WTC11 (cell line): ENCODE measurements around the gene TTLL5. TPM values are rescaled to one million over a fixed set of nuclear protein-coding genes. Genes with fewer than 3 reads are reported as not detected.

ENCODE experiments used
- ATAC-seq: fragments of 200-7000 bp; cut with Tn5 transposase; 2 replicates; pipeline ENCODE4 v1.10.0; 2021; ENCODE audit warnings: mild to moderate bottlenecking, moderate library complexity
- CTCF ChIA-PET: fragments of 300-600 bp; sonication (Branson Sonifier 250); formaldehyde crosslinking; loops from one replicate; lab custom pipeline; 2021; ENCODE audit warnings: antibody characterized with exemption; lab: Charles Lee
- POLR2A ChIA-PET: fragments of 350-600 bp; sonication (Branson Sonifier 250); formaldehyde crosslinking; loops from one replicate; lab custom pipeline; 2021; ENCODE audit warnings: antibody characterized with exemption; lab: Charles Lee
- DNase-seq: peaks from one replicate; pipeline ENCODE4 v3.0.0; 2021; ENCODE audit warnings: low spot score
- H3K27ac Mint-ChIP-seq: 2 replicates; pipeline ENCODE4 v1.8.0; 2021; ENCODE audit warnings: mixed read lengths
- H3K27me3 Mint-ChIP-seq: 2 replicates; pipeline ENCODE4 v1.8.0; 2021; ENCODE audit warnings: low read depth, mild to moderate bottlenecking, moderate library complexity, mixed read lengths
- H3K36me3 Mint-ChIP-seq: 2 replicates; pipeline ENCODE4 v1.8.0; 2021; ENCODE audit warnings: mixed read lengths
- H3K4me1 Mint-ChIP-seq: 2 replicates; pipeline ENCODE4 v1.8.0; 2022; ENCODE audit warnings: mixed read lengths
- H3K4me3 Mint-ChIP-seq: 2 replicates; pipeline ENCODE4 v1.8.0; 2021; ENCODE audit warnings: mild to moderate bottlenecking, moderate library complexity, mixed read lengths
- H3K9me3 Mint-ChIP-seq: 2 replicates; pipeline ENCODE4 v1.8.0; 2021; ENCODE audit warnings: mixed read lengths
- ETV6 ChIP-seq: sonication (generic); formaldehyde crosslinking; IDR thresholded peaks from 2 replicates; pipeline ENCODE4 v1.8.1; 2022; ENCODE audit warnings: mild to moderate bottlenecking, missing genetic modification reagents
- GTF2I ChIP-seq: fragments of 250-450 bp; sonication (Bioruptor Pico); conservative IDR thresholded peaks from 2 replicates; pipeline ENCODE4 v1.4.0; 2021; ENCODE audit warnings: mild to moderate bottlenecking
- SOX15 ChIP-seq: fragments of 250-450 bp; sonication (Bioruptor Pico); IDR thresholded peaks from 2 replicates; pipeline ENCODE4 v1.9.0; 2021; ENCODE audit warnings: mild to moderate bottlenecking
- ZNF121 ChIP-seq: sonication (generic); formaldehyde crosslinking; IDR thresholded peaks from 2 replicates; pipeline ENCODE4 v1.8.0; 2023; ENCODE audit warnings: missing genetic modification reagents
- total RNA-seq: library from RNA; stranded (reverse); gene quantifications from 3 replicates; pipeline ENCODE4 v1.2.3, GENCODE V29; 2021
- TF ChIP-seq, protein P1 (sequence below): sonication (generic); formaldehyde crosslinking; IDR thresholded peaks from 2 replicates; pipeline ENCODE4 v1.8.1; 2023; ENCODE audit warnings: mild to moderate bottlenecking, missing genetic modification reagents, borderline replicate concordance
- TF ChIP-seq, protein P2 (sequence below): sonication (generic); formaldehyde crosslinking; IDR thresholded peaks from 2 replicates; pipeline ENCODE4 v1.8.0; 2023; ENCODE audit warnings: missing genetic modification reagents
- TF ChIP-seq, protein P3 (sequence below): fragments of 250-450 bp; sonication (Bioruptor Pico); IDR thresholded peaks from 2 replicates; pipeline ENCODE4 v1.9.0; 2021; ENCODE audit warnings: mild to moderate bottlenecking
- TF ChIP-seq, protein P4 (sequence below): sonication (generic); formaldehyde crosslinking; IDR thresholded peaks from 2 replicates; pipeline ENCODE4 v1.8.0; 2022; ENCODE audit warnings: missing genetic modification reagents
- TF ChIP-seq, protein P5 (sequence below): fragments of 250-450 bp; sonication (Bioruptor Pico); IDR thresholded peaks from 2 replicates; pipeline ENCODE4 v1.9.0; 2021; ENCODE audit warnings: moderate library complexity, mild to moderate bottlenecking, inconsistent platforms, borderline replicate concordance
- TF ChIP-seq, protein P6 (sequence below): fragments of 250-450 bp; sonication (Bioruptor Pico); IDR thresholded peaks from 2 replicates; pipeline ENCODE4 v1.9.0; 2021; ENCODE audit warnings: mild to moderate bottlenecking, borderline replicate concordance
- TF ChIP-seq, protein P7 (sequence below): sonication (generic); formaldehyde crosslinking; IDR thresholded peaks from 2 replicates; pipeline ENCODE4 v1.8.1; 2023; ENCODE audit warnings: mild to moderate bottlenecking, missing genetic modification reagents
- TF ChIP-seq, protein P8 (sequence below): sonication (generic); formaldehyde crosslinking; IDR thresholded peaks from 2 replicates; pipeline ENCODE4 v1.8.0; 2022; ENCODE audit warnings: mild to moderate bottlenecking, missing genetic modification reagents

TTLL5 gene
- total RNA-seq, 1 experiment from 2014 or later: 39.6 TPM

DNA sequence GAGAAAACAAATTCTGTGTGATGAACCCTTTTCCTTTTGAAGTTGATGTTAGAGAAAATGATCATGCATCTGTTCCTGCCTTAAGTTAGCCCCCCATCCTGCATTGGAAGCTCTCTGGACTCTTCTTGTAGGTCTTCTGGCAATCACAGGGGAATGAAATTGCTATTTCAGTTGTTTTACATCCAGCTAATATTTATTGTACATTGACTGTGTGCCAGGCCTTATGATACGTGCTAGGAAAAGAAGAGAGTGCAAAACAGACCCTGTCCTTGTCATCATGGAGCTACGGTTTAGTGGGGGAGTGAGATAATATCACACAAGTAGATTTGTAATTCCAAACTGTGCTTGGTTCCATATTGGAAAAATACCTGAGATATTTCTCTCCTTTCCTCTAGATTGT lies 202.2 kb downstream of the TTLL5 start (continued):
- TF ChIP-seq, protein P1, sequence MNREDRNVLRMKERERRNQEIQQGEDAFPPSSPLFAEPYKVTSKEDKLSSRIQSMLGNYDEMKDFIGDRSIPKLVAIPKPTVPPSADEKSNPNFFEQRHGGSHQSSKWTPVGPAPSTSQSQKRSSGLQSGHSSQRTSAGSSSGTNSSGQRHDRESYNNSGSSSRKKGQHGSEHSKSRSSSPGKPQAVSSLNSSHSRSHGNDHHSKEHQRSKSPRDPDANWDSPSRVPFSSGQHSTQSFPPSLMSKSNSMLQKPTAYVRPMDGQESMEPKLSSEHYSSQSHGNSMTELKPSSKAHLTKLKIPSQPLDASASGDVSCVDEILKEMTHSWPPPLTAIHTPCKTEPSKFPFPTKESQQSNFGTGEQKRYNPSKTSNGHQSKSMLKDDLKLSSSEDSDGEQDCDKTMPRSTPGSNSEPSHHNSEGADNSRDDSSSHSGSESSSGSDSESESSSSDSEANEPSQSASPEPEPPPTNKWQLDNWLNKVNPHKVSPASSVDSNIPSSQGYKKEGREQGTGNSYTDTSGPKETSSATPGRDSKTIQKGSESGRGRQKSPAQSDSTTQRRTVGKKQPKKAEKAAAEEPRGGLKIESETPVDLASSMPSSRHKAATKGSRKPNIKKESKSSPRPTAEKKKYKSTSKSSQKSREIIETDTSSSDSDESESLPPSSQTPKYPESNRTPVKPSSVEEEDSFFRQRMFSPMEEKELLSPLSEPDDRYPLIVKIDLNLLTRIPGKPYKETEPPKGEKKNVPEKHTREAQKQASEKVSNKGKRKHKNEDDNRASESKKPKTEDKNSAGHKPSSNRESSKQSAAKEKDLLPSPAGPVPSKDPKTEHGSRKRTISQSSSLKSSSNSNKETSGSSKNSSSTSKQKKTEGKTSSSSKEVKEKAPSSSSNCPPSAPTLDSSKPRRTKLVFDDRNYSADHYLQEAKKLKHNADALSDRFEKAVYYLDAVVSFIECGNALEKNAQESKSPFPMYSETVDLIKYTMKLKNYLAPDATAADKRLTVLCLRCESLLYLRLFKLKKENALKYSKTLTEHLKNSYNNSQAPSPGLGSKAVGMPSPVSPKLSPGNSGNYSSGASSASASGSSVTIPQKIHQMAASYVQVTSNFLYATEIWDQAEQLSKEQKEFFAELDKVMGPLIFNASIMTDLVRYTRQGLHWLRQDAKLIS (CRISPR knock-in tag): no peak
- TF ChIP-seq, protein P2, sequence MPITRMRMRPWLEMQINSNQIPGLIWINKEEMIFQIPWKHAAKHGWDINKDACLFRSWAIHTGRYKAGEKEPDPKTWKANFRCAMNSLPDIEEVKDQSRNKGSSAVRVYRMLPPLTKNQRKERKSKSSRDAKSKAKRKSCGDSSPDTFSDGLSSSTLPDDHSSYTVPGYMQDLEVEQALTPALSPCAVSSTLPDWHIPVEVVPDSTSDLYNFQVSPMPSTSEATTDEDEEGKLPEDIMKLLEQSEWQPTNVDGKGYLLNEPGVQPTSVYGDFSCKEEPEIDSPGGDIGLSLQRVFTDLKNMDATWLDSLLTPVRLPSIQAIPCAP (CRISPR knock-in tag): no peak

DNA sequence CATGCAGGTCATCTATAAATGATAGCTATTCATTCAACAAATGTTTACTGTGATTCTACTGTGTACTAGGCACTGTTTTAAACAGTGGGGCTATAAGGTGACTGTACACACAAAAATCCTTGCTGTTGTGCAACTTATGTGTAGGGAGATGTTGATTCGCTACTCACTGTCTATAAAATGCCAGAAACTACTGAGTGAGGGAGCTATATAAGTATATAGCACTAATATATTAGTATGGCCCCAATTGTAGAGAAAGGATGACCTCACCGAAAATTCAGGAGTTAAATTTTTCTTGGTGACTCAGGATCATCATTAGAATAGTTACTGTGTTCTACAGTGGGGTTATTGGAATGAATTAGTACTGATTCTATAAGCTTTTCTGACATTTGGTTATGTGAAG lies 203.3 kb downstream of the TTLL5 start:
- ChIA-PET POLR2A (no interaction called here), CTCF (interaction anchor here (1.6 kb wide), 1 partner anchor 16 kb away, joined by 5 read pairs; no protein-coding TSS in a partner anchor)
- Mint-ChIP-seq H3K4me3 (no peak overlapping the region), H3K27me3 (peaks cover 69% of the 10 kb centered on the region), H3K9me3 (no peaks in the 10 kb centered on the region), H3K4me1 (peaks cover 43% of the 10 kb centered on the region), H3K36me3 (no peaks in the 10 kb centered on the region; the same call in 1 of the 2 replicates), H3K27ac (no peak overlapping the region)
- DNase-seq (no peak), ATAC-seq (no peak)
- TF ChIP-seq, protein P3, sequence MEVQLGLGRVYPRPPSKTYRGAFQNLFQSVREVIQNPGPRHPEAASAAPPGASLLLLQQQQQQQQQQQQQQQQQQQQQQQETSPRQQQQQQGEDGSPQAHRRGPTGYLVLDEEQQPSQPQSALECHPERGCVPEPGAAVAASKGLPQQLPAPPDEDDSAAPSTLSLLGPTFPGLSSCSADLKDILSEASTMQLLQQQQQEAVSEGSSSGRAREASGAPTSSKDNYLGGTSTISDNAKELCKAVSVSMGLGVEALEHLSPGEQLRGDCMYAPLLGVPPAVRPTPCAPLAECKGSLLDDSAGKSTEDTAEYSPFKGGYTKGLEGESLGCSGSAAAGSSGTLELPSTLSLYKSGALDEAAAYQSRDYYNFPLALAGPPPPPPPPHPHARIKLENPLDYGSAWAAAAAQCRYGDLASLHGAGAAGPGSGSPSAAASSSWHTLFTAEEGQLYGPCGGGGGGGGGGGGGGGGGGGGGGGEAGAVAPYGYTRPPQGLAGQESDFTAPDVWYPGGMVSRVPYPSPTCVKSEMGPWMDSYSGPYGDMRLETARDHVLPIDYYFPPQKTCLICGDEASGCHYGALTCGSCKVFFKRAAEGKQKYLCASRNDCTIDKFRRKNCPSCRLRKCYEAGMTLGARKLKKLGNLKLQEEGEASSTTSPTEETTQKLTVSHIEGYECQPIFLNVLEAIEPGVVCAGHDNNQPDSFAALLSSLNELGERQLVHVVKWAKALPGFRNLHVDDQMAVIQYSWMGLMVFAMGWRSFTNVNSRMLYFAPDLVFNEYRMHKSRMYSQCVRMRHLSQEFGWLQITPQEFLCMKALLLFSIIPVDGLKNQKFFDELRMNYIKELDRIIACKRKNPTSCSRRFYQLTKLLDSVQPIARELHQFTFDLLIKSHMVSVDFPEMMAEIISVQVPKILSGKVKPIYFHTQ: no peak
- TF ChIP-seq ZNF121 (CRISPR knock-in tag) (no peak), ETV6 (CRISPR knock-in tag) (no peak), GTF2I (CRISPR knock-in tag) (no peak), SOX15 (no peak)
- TF ChIP-seq, protein P4, sequence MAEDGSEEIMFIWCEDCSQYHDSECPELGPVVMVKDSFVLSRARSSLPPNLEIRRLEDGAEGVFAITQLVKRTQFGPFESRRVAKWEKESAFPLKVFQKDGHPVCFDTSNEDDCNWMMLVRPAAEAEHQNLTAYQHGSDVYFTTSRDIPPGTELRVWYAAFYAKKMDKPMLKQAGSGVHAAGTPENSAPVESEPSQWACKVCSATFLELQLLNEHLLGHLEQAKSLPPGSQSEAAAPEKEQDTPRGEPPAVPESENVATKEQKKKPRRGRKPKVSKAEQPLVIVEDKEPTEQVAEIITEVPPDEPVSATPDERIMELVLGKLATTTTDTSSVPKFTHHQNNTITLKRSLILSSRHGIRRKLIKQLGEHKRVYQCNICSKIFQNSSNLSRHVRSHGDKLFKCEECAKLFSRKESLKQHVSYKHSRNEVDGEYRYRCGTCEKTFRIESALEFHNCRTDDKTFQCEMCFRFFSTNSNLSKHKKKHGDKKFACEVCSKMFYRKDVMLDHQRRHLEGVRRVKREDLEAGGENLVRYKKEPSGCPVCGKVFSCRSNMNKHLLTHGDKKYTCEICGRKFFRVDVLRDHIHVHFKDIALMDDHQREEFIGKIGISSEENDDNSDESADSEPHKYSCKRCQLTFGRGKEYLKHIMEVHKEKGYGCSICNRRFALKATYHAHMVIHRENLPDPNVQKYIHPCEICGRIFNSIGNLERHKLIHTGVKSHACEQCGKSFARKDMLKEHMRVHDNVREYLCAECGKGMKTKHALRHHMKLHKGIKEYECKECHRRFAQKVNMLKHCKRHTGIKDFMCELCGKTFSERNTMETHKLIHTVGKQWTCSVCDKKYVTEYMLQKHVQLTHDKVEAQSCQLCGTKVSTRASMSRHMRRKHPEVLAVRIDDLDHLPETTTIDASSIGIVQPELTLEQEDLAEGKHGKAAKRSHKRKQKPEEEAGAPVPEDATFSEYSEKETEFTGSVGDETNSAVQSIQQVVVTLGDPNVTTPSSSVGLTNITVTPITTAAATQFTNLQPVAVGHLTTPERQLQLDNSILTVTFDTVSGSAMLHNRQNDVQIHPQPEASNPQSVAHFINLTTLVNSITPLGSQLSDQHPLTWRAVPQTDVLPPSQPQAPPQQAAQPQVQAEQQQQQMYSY: no peak
- TF ChIP-seq, protein P5, sequence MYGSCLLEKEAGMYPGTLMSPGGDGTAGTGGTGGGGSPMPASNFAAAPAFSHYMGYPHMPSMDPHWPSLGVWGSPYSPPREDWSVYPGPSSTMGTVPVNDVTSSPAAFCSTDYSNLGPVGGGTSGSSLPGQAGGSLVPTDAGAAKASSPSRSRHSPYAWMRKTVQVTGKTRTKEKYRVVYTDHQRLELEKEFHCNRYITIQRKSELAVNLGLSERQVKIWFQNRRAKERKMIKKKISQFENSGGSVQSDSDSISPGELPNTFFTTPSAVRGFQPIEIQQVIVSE (CRISPR knock-in tag): no peak
- TF ChIP-seq, protein P1 (CRISPR knock-in tag): no peak
- TF ChIP-seq, protein P6, sequence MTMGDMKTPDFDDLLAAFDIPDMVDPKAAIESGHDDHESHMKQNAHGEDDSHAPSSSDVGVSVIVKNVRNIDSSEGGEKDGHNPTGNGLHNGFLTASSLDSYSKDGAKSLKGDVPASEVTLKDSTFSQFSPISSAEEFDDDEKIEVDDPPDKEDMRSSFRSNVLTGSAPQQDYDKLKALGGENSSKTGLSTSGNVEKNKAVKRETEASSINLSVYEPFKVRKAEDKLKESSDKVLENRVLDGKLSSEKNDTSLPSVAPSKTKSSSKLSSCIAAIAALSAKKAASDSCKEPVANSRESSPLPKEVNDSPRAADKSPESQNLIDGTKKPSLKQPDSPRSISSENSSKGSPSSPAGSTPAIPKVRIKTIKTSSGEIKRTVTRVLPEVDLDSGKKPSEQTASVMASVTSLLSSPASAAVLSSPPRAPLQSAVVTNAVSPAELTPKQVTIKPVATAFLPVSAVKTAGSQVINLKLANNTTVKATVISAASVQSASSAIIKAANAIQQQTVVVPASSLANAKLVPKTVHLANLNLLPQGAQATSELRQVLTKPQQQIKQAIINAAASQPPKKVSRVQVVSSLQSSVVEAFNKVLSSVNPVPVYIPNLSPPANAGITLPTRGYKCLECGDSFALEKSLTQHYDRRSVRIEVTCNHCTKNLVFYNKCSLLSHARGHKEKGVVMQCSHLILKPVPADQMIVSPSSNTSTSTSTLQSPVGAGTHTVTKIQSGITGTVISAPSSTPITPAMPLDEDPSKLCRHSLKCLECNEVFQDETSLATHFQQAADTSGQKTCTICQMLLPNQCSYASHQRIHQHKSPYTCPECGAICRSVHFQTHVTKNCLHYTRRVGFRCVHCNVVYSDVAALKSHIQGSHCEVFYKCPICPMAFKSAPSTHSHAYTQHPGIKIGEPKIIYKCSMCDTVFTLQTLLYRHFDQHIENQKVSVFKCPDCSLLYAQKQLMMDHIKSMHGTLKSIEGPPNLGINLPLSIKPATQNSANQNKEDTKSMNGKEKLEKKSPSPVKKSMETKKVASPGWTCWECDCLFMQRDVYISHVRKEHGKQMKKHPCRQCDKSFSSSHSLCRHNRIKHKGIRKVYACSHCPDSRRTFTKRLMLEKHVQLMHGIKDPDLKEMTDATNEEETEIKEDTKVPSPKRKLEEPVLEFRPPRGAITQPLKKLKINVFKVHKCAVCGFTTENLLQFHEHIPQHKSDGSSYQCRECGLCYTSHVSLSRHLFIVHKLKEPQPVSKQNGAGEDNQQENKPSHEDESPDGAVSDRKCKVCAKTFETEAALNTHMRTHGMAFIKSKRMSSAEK (CRISPR knock-in tag): no peak
- TF ChIP-seq, protein P7, sequence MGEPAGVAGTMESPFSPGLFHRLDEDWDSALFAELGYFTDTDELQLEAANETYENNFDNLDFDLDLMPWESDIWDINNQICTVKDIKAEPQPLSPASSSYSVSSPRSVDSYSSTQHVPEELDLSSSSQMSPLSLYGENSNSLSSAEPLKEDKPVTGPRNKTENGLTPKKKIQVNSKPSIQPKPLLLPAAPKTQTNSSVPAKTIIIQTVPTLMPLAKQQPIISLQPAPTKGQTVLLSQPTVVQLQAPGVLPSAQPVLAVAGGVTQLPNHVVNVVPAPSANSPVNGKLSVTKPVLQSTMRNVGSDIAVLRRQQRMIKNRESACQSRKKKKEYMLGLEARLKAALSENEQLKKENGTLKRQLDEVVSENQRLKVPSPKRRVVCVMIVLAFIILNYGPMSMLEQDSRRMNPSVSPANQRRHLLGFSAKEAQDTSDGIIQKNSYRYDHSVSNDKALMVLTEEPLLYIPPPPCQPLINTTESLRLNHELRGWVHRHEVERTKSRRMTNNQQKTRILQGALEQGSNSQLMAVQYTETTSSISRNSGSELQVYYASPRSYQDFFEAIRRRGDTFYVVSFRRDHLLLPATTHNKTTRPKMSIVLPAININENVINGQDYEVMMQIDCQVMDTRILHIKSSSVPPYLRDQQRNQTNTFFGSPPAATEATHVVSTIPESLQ (CRISPR knock-in tag): no peak
- TF ChIP-seq, protein P8, sequence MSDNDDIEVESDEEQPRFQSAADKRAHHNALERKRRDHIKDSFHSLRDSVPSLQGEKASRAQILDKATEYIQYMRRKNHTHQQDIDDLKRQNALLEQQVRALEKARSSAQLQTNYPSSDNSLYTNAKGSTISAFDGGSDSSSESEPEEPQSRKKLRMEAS (CRISPR knock-in tag): no peak
